GM12878 (cell line): ENCODE results near the gene VPS8. TPM values are rescaled to one million over a fixed set of nuclear protein-coding genes. Genes with fewer than 3 reads are reported as not detected.

Source experiments
- ATAC-seq: fragments of 200-7000 bp; cut with Tn5 transposase; 3 replicates; pipeline ENCODE4 v1.9.1; 2020; ENCODE audit warnings: mild to moderate bottlenecking, moderate library complexity
- BruUV-seq: library from RNA; stranded (reverse); fragments of 400-500 nt; replicated peaks from 2 replicates; lab custom pipeline; 2021; lab: Mats Ljungman, UMichigan
- CTCF ChIA-PET: fragments of 300-600 bp; sonication (Branson Sonifier 250); formaldehyde crosslinking; extraction: SDS; loops from one replicate; lab custom pipeline; 2021; ENCODE audit warnings: inconsistent platforms; lab: Yijun Ruan, JAX
- POLR2A ChIA-PET: fragments of 350-600 bp; formaldehyde crosslinking; extraction: SDS; loops from one replicate; lab custom pipeline; 2021; ENCODE audit warnings: inconsistent platforms; lab: Charles Lee
- RAD21 ChIA-PET: fragments of 300-600 bp; sonication (Branson Sonifier 250); formaldehyde crosslinking; loops from one replicate; lab custom pipeline; 2023; ENCODE audit warnings: antibody characterized with exemption; ENCODE audit not compliant: unreplicated experiment; lab: Charles Lee
- SMC1A ChIA-PET: fragments of 300-600 bp; sonication (Branson Sonifier 250); formaldehyde crosslinking; loops from one replicate; lab custom pipeline; 2023; ENCODE audit not compliant: unreplicated experiment, uncharacterized antibody; lab: Charles Lee
- DNase-seq: peaks from one replicate; pipeline ENCODE4 v3.0.0-alpha.2; 2011; ENCODE audit warnings: low read depth, low spot score
- FAIRE-seq: peaks from 3 replicates; lab custom pipeline; 2011; peaks lifted over from hg19 to GRCh38; lab: Jason Lieb, UNC
- H2AFZ ChIP-seq: 2 replicates; pipeline ENCODE4 v1.6.0; 2011; ENCODE audit warnings: low read depth, low read length, control low read depth; ENCODE audit not compliant: control insufficient read depth
- H3K27ac ChIP-seq: 2 replicates; pipeline ENCODE4 v1.5.1; 2011; ENCODE audit warnings: control low read depth; ENCODE audit not compliant: control insufficient read depth, insufficient read depth
- H3K27me3 ChIP-seq, 2 experiments: replicated peaks in 1 of 2; 2 replicates each; pipeline versions ENCODE4 v1.6.0 to v1.6.1; 2011; ENCODE audit warnings: low read length in 1 of 2; ENCODE audit not compliant: control insufficient read depth in 2 of 2, insufficient read depth in 2 of 2
- H3K36me3 ChIP-seq, 2 experiments: 2 replicates each; pipeline ENCODE4 v1.5.1; 2011; ENCODE audit warnings: low read length in 1 of 2; ENCODE audit not compliant: control insufficient read depth in 2 of 2, insufficient read depth in 2 of 2
- H3K4me1 ChIP-seq: 2 replicates; pipeline ENCODE4 v1.6.1; 2011; ENCODE audit warnings: mild to moderate bottlenecking, low read length, moderate library complexity, mixed read lengths; ENCODE audit not compliant: control insufficient read depth, insufficient read depth
- H3K4me2 ChIP-seq: 2 replicates; pipeline ENCODE4 v1.6.0; 2011; ENCODE audit warnings: control low read depth; ENCODE audit not compliant: control insufficient read depth, insufficient read depth
- H3K4me3 ChIP-seq: fragments of 200-600 bp; sonication (generic); 2 replicates; pipeline ENCODE4 v1.5.1; 2016
- H3K79me2 ChIP-seq: 2 replicates; pipeline ENCODE4 v1.6.0; 2011; ENCODE audit warnings: low read length; ENCODE audit not compliant: control insufficient read depth, insufficient read depth
- H3K9ac ChIP-seq: 2 replicates; pipeline ENCODE4 v1.8.0; 2011; ENCODE audit warnings: low read length, control low read depth, mixed read lengths; ENCODE audit not compliant: control insufficient read depth, insufficient read depth
- H3K9me3 ChIP-seq: replicated peaks from 3 replicates; pipeline ENCODE4 v1.5.1; 2011; ENCODE audit warnings: mild to moderate bottlenecking, low read length; ENCODE audit not compliant: control insufficient read depth, insufficient read depth
- H4K20me1 ChIP-seq: 2 replicates; pipeline ENCODE4 v1.6.0; 2011; ENCODE audit not compliant: control insufficient read depth, insufficient read depth
- BCL11A ChIP-seq: IDR thresholded peaks from 2 replicates; pipeline ENCODE4 v1.6.1; 2011; ENCODE audit warnings: low read depth, low read length
- CBX3 ChIP-seq: fragments of 200-600 bp; sonication (generic); IDR thresholded peaks from 2 replicates; pipeline ENCODE4 v1.6.1; 2016; ENCODE audit warnings: low read depth, borderline replicate concordance
- CBX5 ChIP-seq: sonication (generic); IDR thresholded peaks from 2 replicates; pipeline ENCODE4 v1.6.1; 2016; ENCODE audit warnings: low read depth, moderate library complexity, mild to moderate bottlenecking, inconsistent platforms
- CHD2 ChIP-seq: IDR thresholded peaks from 2 replicates; pipeline ENCODE4 v1.6.1; 2011; ENCODE audit warnings: low read depth, low read length, improper control_type of control experiment, borderline replicate concordance
- E2F4 ChIP-seq: IDR thresholded peaks from 2 replicates; pipeline ENCODE4 v1.6.1; 2012; ENCODE audit warnings: low read depth, low read length, improper control_type of control experiment
- HCFC1 ChIP-seq: fragments of 150-350 bp; IDR thresholded peaks from 2 replicates; pipeline ENCODE4 v1.6.1; 2014; ENCODE audit warnings: low read length
- PAX8 ChIP-seq: fragments of 450-650 bp; IDR thresholded peaks from 2 replicates; pipeline ENCODE4 v1.6.1; 2017; ENCODE audit warnings: mild to moderate bottlenecking, moderate library complexity
- POLR2AphosphoS5 ChIP-seq: IDR thresholded peaks from 2 replicates; pipeline ENCODE4 v1.6.1; 2011; ENCODE audit warnings: mild to moderate bottlenecking, low read length, inconsistent platforms
- PRDM15 ChIP-seq: fragments of 450-650 bp; formaldehyde crosslinking; IDR thresholded peaks from 2 replicates; pipeline ENCODE4 v1.4.0; 2020; ENCODE audit warnings: mild to moderate bottlenecking, moderate library complexity
- RCOR1 ChIP-seq: conservative IDR thresholded peaks from 2 replicates; pipeline ENCODE4 v1.6.1; 2012; ENCODE audit warnings: low read depth, low read length, improper control_type of control experiment
- RUNX3 ChIP-seq: IDR thresholded peaks from 2 replicates; pipeline ENCODE4 v1.6.1; 2012; ENCODE audit warnings: low read length, inconsistent platforms
- SMC3 ChIP-seq: IDR thresholded peaks from 2 replicates; pipeline ENCODE4 v1.6.1; 2011; ENCODE audit warnings: low read length, improper control_type of control experiment, borderline replicate concordance
- TCF12 ChIP-seq: IDR thresholded peaks from 2 replicates; pipeline ENCODE4 v1.6.1; 2011; ENCODE audit warnings: low read depth, mild to moderate bottlenecking, low read length
- ZBTB4 ChIP-seq: fragments of 450-650 bp; formaldehyde crosslinking; IDR thresholded peaks from 2 replicates; pipeline ENCODE4 v1.4.0; 2022; ENCODE audit warnings: mild to moderate bottlenecking, moderate library complexity
- WGBS: methylation state at CpG from one replicate; pipeline ENCODE4 v1.1.6; 2016; ENCODE audit warnings: low lambda C conversion rate; ENCODE audit not compliant: insufficient replicate concordance, insufficient coverage; ENCODE audit errors: missing lambda C conversion rate; 5-methylcytosine and 5-hydroxymethylcytosine counted together
- in situ Hi-C: fragments of 300-500 bp; cut with MboI; formaldehyde crosslinking; loops from 9 replicates; pipeline ENCODE4 v1.14.3; 2018; ENCODE audit warnings: mixed read lengths
- intact Hi-C: fragments of 100-400 bp; cut with micrococcal nuclease; formaldehyde crosslinking; loops from one replicate; pipeline ENCODE4 v1.14.2; 2022; ENCODE audit not compliant: unreplicated experiment
- polyA plus RNA-seq, 11 experiments: library from polyadenylated mRNA; depleted of rRNA in 4 of 11; unstranded in 6 of 11; stranded (reverse) in 5 of 11; fragments of >200 nt; fragmentation: Nextera tagmentation in 4 of 11; fragmentation: Illumina TruSeq in 1 of 11; extraction: Ambion mirVana in 4 of 11; extraction: Trizol in 1 of 11; gene quantifications; 1 replicate in 1 of 11; 2 replicates in 10 of 11; pipeline versions ENCODE4 v1.2.1 to v1.2.3, GENCODE V29; 2011 to 2016; ENCODE audit warnings: inconsistent platforms in 2 of 11, missing spikeins in 2 of 11, low read depth in 1 of 11
- total RNA-seq, 4 experiments: library from RNA; depleted of rRNA in 3 of 4; stranded (reverse); fragments of >200 nt in 3 of 4; fragmentation: Illumina TruSeq in 1 of 4; extraction: Trizol in 1 of 4; gene quantifications; 2 replicates each; pipeline versions ENCODE4 v1.2.1 to v1.2.3, GENCODE V29; 2013 to 2021

Gene VPS8
- total and polyA plus RNA-seq, 10 of the 15 experiments (the other 5 are each of a cell fraction or from before 2014, with no cell fraction given): 8.9 to 34.7 (median 20.9) TPM

GRCh38 chr3:184880276-184881019 lies 68.5 kb downstream of the VPS8 start:
- no peak for TF ChIP-seq E2F4
- TF ChIP-seq ZBTB4 (CRISPR knock-in tag): no peak
- TF ChIP-seq CBX3: no peak
- TF ChIP-seq POLR2AphosphoS5: no peak
- TF ChIP-seq BCL11A: no peak
- TF ChIP-seq PAX8: no peak
- TF ChIP-seq HCFC1: no peak
- no peak for TF ChIP-seq PRDM15 (CRISPR knock-in tag)
- TF ChIP-seq SMC3: no peak
- no peak for TF ChIP-seq RCOR1
- no peak for TF ChIP-seq CBX5
- TF ChIP-seq TCF12: no peak
- no peak for TF ChIP-seq RUNX3
- no peak for TF ChIP-seq CHD2
- CTCF ChIA-PET: interaction anchor here (0.8 kb wide), 1 partner anchor 297 kb away, joined by 3 read pairs; no protein-coding TSS in a partner anchor
- in situ Hi-C loops: no loop called here
- Histone ChIP-seq H3K27ac (no peak overlapping the region), H3K9me3 (no peaks in the 10 kb centered on the region), H2AFZ (no peak overlapping the region), H3K9ac (no peak overlapping the region), H3K36me3 (no peaks in the 10 kb centered on the region; a peak in 1 of 4 replicates), H4K20me1 (no peaks in the 10 kb centered on the region), H3K79me2 (no peaks in the 10 kb centered on the region), H3K27me3 (no peaks in the 10 kb centered on the region), H3K4me3 (no peak overlapping the region), H3K4me1 (peaks cover 9% of the 10 kb centered on the region), H3K4me2 (no peak overlapping the region)
- POLR2A ChIA-PET: no interaction called here
- RAD21 ChIA-PET: interaction anchor here (1.0 kb wide), 1 partner anchor 296 kb away, joined by 4 read pairs; no protein-coding TSS in a partner anchor
- SMC1A ChIA-PET: interaction anchor here (0.5 to 1.3 kb wide), 2 partner anchors 61 to 86 kb away, joined by 3 read pairs; no protein-coding TSS in a partner anchor
- FAIRE-seq (no peak), ATAC-seq (no peak), DNase-seq (no peak)
- WGBS: 95% methylated on average over 2 of the region's 2 CpGs
- BruUV-seq: no TSS peak
- intact Hi-C loops: no loop called here
